HEK293T (cell line): Measurements from ENCODE around the gene ZMYM2.

Source experiments
- CTCF ChIA-PET: fragments of 350-600 bp; formaldehyde crosslinking; extraction: SDS; loops from one replicate; lab custom pipeline; 2021; ENCODE audit warnings: antibody characterized with exemption, inconsistent platforms; lab: Yijun Ruan, JAX
- POLR2A ChIA-PET: fragments of 350-600 bp; formaldehyde crosslinking; extraction: SDS; loops from one replicate; lab custom pipeline; 2020; ENCODE audit warnings: antibody characterized with exemption, inconsistent platforms; lab: Yijun Ruan, JAX
- DNase-seq: peaks from one replicate; pipeline ENCODE4 v3.0.0; 2012; ENCODE audit warnings: mixed read lengths; ENCODE audit errors: extremely low spot score
- ARNT ChIP-seq: fragments of 450-650 bp; IDR thresholded peaks from 2 replicates; pipeline ENCODE4 v1.6.1; 2017; ENCODE audit warnings: mild to moderate bottlenecking
- BHLHE40 ChIP-seq: fragments of 450-650 bp; IDR thresholded peaks from 2 replicates; pipeline ENCODE4 v1.6.1; 2016; ENCODE audit warnings: mild to moderate bottlenecking, moderate library complexity, borderline replicate concordance
- CTBP1 ChIP-seq: fragments of 450-650 bp; IDR thresholded peaks from 2 replicates; pipeline ENCODE4 v1.6.1; 2016; ENCODE audit warnings: borderline replicate concordance
- ELF4 ChIP-seq: fragments of 450-650 bp; IDR thresholded peaks from 2 replicates; pipeline ENCODE4 v1.6.1; 2017; ENCODE audit warnings: antibody characterized with exemption
- FOXA1 ChIP-seq: fragments of 450-650 bp; IDR thresholded peaks from 2 replicates; pipeline ENCODE4 v1.6.1; 2016; ENCODE audit warnings: mild to moderate bottlenecking
- FOXK2 ChIP-seq: fragments of 450-650 bp; IDR thresholded peaks from 2 replicates; pipeline ENCODE4 v1.6.1; 2016; ENCODE audit warnings: mild to moderate bottlenecking
- FOXM1 ChIP-seq: fragments of 450-650 bp; IDR thresholded peaks from 2 replicates; pipeline ENCODE4 v1.6.1; 2017; ENCODE audit warnings: mild to moderate bottlenecking, borderline replicate concordance
- HDGF ChIP-seq: fragments of 450-650 bp; IDR thresholded peaks from 2 replicates; pipeline ENCODE4 v1.6.1; 2017; ENCODE audit warnings: antibody characterized with exemption, borderline replicate concordance
- L3MBTL2 ChIP-seq: fragments of 450-650 bp; conservative IDR thresholded peaks from 2 replicates; pipeline ENCODE4 v1.6.1; 2016; ENCODE audit warnings: mild to moderate bottlenecking
- LEF1 ChIP-seq: fragments of 450-650 bp; IDR thresholded peaks from 2 replicates; pipeline ENCODE4 v1.6.1; 2017; ENCODE audit warnings: mild to moderate bottlenecking, borderline replicate concordance
- NFRKB ChIP-seq: fragments of 450-650 bp; IDR thresholded peaks from 2 replicates; pipeline ENCODE4 v1.6.1; 2016; ENCODE audit warnings: mild to moderate bottlenecking, moderate library complexity
- PKNOX1 ChIP-seq: fragments of 450-650 bp; IDR thresholded peaks from 2 replicates; pipeline ENCODE4 v1.6.1; 2016
- SP1 ChIP-seq: fragments of 450-650 bp; IDR thresholded peaks from 2 replicates; pipeline ENCODE4 v1.6.1; 2017
- SUZ12 ChIP-seq: fragments of 450-650 bp; IDR thresholded peaks from 2 replicates; pipeline ENCODE4 v1.6.1; 2016; ENCODE audit warnings: mild to moderate bottlenecking
- TARDBP ChIP-seq: fragments of 450-650 bp; IDR thresholded peaks from 2 replicates; pipeline ENCODE4 v1.6.1; 2016
- ZNF384 ChIP-seq: fragments of 450-650 bp; IDR thresholded peaks from 2 replicates; pipeline ENCODE4 v1.6.1; 2016

ZMYM2 gene

GRCh38 chr13:19981685-19982238 is 23.2 kb downstream of the ZMYM2 start:
- no peak for TF ChIP-seq PKNOX1
- no peak for TF ChIP-seq BHLHE40
- TF ChIP-seq ELF4, result no peak
- no peak for TF ChIP-seq NFRKB
- no peak for TF ChIP-seq CTBP1
- no peak for TF ChIP-seq LEF1
- no peak for TF ChIP-seq TARDBP
- no peak for TF ChIP-seq HDGF
- no peak for TF ChIP-seq FOXA1
- TF ChIP-seq SUZ12, result no peak
- TF ChIP-seq L3MBTL2, result no peak
- no peak for TF ChIP-seq SP1
- no peak for TF ChIP-seq FOXM1
- DNase-seq, result no peak
- CTCF ChIA-PET, result no interaction called here
- POLR2A ChIA-PET, result no interaction called here

- POLR2A ChIA-PET, result no interaction called here
- TF ChIP-seq CTBP1 (no peak), HDGF (no peak), FOXK2 (no peak), L3MBTL2 (no peak)
- CTCF ChIA-PET, result no interaction called here
- no peak for DNase-seq
Observed at GRCh38 chr13:19982447-19983043, 24.0 kb downstream of the ZMYM2 start.

- ChIA-PET POLR2A (no interaction called here), CTCF (interaction anchor here (0.8 to 1.6 kb wide), 4 partner anchors 12 to 175 kb away, joined by 3 to 5 read pairs (median 3); no protein-coding TSS in a partner anchor)
- no peak for TF ChIP-seq ZNF384
- no peak for TF ChIP-seq NFRKB
- no peak for TF ChIP-seq ARNT
- no peak for TF ChIP-seq CTBP1
- DNase-seq, result peak; percentile 13
Observed at GRCh38 chr13:19984430-19985218, 26.1 kb downstream of the ZMYM2 start.

- ChIA-PET CTCF (interaction anchor here (0.9 to 1.6 kb wide), 3 partner anchors 11 to 16 kb away, joined by 3 to 5 read pairs (median 3); no protein-coding TSS in a partner anchor), POLR2A (no interaction called here)
- DNase-seq, result no peak
- TF ChIP-seq L3MBTL2, result no peak
- no peak for TF ChIP-seq SUZ12
- no peak for TF ChIP-seq CTBP1
- TF ChIP-seq TARDBP, result no peak
- no peak for TF ChIP-seq FOXA1
- TF ChIP-seq FOXK2, result no peak
- no peak for TF ChIP-seq PKNOX1
- TF ChIP-seq LEF1, result no peak
- no peak for TF ChIP-seq HDGF
- TF ChIP-seq NFRKB, result no peak
- TF ChIP-seq ZNF384, result no peak
- TF ChIP-seq BHLHE40, result no peak
- no peak for TF ChIP-seq ELF4
- no peak for TF ChIP-seq FOXM1
- TF ChIP-seq SP1, result no peak
- no peak for TF ChIP-seq ARNT
Observed at GRCh38 chr13:19985219-19985556, 26.7 kb downstream of the ZMYM2 start.

GRCh38 chr13:19991531-19991930 is 33.0 kb downstream of the ZMYM2 start:
- ChIA-PET POLR2A (no interaction called here), CTCF (no interaction called here)
- TF ChIP-seq L3MBTL2 (no peak), SUZ12 (no peak), ZNF384 (no peak), CTBP1 (no peak), FOXA1 (no peak), NFRKB (no peak), ARNT (no peak), FOXM1 (no peak), FOXK2 (no peak), LEF1 (no peak), ELF4 (no peak), BHLHE40 (no peak), SP1 (no peak), PKNOX1 (no peak), TARDBP (no peak), HDGF (no peak)
- no peak for DNase-seq

GRCh38 chr13:19993024-19993423 is 34.5 kb downstream of the ZMYM2 start:
- ChIA-PET POLR2A (no interaction called here), CTCF (no interaction called here)
- TF ChIP-seq ZNF384 (no peak), SP1 (no peak), SUZ12 (no peak), ARNT (no peak), FOXK2 (no peak), CTBP1 (no peak), FOXA1 (no peak), HDGF (no peak), ELF4 (no peak), NFRKB (no peak), TARDBP (no peak), L3MBTL2 (no peak), PKNOX1 (no peak), LEF1 (no peak), FOXM1 (no peak), BHLHE40 (no peak)

More at GRCh38 chr13:19993024-19993423, 34.5 kb downstream of the ZMYM2 start:
- DNase-seq, result no peak
